Activated effector memory CD4-positive, alpha-beta T cell treated with anti-CD3 and anti-CD28 coated beads, Interleukin-2, amount 50 U/mL, for 16 hours (primary cell): Measurements from ENCODE around the gene FCGR3A.
"Not testable (repeated sequence)": the region's sequence is repeated elsewhere in the genome, so short reads cannot be mapped to it uniquely, and the experiment has no call there.

ENCODE experiments used
- DNase-seq: peaks from one replicate; pipeline ENCODE4 v3.0.0-alpha.2; 2020

FCGR3A gene

DNA sequence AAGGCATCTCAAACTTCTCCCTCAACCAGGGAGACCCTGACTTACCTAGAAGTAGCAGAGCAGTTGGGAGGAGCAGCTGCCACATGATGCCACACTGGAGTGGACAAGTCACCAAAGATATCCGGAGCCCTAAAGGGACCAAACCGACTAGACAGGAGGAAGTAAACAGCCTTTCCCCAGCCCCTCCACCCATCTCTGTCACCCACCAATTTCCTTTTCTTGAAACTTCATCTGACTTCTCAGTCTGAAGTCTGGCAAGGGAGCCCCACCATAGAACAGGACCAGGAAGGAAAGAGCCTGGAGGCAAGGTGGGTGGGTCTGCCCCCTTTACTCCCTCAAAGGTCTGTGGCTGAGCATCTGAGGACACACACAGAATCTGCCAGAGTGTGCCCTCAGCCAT is at the start of gene FCGR3A:
FCGR3A (minus strand) TSS at position 167 of the 400 bp plus-strand sequence; CDS start at position 85, 82 bp downstream.
- DNase-seq, result no peak

DNA sequence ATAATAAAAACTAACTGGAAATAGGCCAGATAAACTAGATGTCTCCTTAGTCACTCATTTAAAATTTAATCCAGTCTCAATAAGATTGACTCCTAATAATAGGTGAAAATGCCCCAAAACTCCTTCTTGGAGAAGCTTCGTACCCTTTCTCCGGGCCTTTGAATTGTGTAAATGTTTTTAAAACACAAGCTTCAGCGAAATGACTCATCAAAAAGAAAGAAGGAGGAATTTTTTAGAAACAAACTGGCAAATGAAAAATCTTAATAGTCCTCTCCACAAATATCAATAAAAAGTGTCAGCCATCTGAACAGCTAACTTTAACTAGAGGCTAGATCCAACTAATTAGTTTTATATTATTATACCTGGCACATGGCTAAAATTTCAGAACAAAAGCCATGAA is 47.5 kb upstream of the FCGR3A start:
- not testable (repeated sequence) for DNase-seq

DNA sequence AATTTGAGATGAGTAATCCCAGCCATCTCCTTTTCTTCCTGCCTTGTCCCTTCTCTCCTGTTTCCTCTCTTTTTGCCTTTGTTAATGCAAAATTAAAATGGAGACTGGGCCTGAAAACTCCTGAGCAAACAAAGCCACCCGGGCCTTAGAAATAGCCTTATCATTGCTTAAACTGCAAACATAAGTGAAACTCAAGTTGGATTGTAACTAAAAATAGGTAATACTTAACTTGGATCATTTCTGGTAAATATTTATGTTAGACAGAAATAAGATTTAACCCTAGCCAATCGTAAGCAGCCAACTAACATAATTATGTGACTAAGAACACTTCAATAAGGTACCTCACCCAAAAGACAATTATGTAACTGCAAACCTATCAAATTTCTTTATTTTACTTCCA is 46.0 kb upstream of the FCGR3A start:
- not testable (repeated sequence) for DNase-seq

- DNase-seq, result not testable (repeated sequence)
These were observed 45.6 kb upstream of the FCGR3A start for GRCh38 chr1:161595173-161595572.

- DNase-seq, result not testable (repeated sequence)
These were observed 44.8 kb upstream of the FCGR3A start for GRCh38 chr1:161594269-161594984.

DNA sequence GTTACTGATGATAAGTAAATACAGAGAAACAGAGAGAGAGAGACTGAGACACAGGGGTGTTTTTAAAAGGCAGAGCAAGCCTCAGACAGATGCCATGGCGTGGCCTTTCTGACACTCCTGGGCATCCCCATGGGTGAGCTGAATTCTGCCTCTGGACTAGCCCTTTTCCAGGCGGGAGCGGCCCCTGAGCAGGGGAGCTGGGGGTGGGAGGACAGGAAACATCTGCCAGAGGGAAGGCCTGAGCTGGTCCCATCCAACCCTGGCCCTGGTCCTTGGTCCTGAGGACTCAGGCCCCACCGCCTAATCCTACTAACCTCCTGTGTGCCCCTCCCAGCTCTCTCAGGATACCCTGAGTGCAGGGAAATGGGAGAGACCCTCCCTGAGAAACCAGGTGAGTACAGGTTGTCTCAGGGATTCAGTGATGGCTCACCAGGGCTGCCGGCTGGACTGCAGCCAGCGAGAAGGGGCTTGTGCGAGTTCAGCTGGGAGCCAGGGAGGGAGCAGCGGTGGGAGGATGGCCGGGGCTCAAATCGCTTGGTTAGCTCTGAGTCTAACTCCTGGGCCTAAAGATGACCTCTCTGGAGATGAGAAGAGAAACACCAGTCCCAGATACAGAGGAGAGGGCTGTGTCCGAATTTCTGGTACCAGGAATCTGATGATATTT is 43.6 kb upstream of the FCGR3A start:
- DNase-seq, result not testable (repeated sequence)

DNA sequence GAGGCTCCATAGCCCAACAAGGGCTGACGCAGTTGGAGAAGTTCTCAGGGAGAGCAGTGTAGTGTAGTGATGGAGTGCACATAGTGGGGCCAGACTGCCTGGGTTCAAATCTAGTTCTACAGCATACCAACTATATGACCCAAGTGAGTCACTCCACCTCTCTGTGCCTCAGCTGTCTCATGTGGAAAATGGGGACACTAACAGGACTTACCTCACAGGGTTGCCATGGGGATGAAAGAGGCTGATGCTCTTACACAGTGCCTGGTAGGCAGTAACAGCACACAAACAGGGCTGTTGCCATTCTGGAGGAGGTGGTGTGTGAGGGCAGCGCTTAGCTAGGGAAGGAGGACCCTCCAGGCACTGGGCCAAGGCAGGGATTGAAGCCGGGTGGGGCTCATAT is 43.0 kb upstream of the FCGR3A start:
- not testable (repeated sequence) for DNase-seq

- not testable (repeated sequence) for DNase-seq
These were observed 40.3 kb upstream of the FCGR3A start for GRCh38 chr1:161589920-161590319.

GRCh38 chr1:161589365-161589764 is 39.7 kb upstream of the FCGR3A start:
- DNase-seq, result not testable (repeated sequence)

DNA sequence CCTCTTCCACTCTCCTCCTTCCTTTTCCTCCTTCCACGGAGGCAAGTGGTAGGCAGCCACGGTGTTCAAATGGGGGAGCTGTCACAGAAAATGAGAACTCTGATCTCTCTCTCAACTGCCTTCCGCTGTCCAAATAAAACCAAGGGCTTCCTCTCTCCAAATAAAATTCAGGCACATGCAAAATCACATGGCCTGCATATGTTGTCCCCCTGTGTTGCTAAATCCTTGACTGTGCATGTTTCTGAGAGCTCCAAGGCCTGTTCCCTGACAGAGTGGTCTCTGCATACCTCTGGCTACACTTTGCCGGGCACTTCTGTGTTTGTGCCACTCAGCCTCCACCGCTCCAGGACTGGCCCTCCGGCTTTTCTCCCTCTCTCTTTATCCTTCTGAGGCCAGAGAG is 39.0 kb upstream of the FCGR3A start:
- not testable (repeated sequence) for DNase-seq

GRCh38 chr1:161582882-161583281 is 33.3 kb upstream of the FCGR3A start:
- DNase-seq, result not testable (repeated sequence)

- DNase-seq, result not testable (repeated sequence)
These were observed 31.4 kb upstream of the FCGR3A start for GRCh38 chr1:161580879-161581537.

DNA sequence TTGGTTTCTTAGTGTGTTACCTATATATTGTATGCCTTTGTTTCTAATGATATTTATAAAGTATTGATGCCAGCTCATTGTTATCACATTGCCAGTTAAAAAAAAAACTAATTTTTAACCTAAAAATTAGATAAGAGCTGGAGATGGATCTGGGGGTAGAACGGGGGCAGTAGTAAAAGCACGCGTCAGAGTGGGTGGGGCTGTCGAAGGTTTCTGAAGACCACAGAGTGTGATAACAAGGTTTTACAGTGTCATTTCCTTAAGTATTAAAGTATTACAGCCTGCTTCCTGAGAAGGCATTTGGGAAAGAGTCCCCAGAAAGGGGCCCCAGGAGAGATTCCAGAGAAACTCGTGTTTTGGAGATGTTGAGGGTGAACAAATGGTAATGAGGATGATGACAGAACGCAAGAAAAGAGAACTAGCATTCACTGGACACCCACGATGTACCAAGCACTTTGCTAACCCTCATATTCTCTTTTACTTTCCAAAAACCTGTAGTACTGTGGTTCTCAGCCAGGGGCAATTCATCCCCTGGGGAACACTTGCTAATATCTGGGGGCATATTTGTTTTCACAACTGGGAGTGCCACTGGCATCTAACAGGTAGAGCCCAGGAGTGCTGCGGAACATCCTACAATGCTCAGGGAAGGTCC is 30.4 kb upstream of the FCGR3A start:
- not testable (repeated sequence) for DNase-seq

DNA sequence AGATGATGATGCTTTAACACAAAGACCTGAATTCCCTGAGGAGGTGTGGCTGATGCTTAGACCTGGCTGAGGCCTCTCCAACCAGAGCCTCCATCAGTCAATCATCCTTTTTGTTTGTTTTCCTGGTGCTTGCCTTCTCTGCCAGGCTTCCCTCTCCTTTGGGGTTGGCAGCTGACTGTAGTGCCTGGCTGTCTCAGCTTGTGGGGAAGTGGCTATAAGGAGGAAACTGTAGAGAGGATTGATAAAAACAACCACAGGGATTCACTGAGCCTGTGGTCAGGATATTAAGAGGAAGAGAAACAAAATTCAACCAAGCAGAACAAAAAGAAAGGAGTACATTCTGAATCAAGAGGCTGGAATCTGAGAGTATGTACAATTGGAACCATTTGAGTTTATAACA is 27.1 kb upstream of the FCGR3A start:
- not testable (repeated sequence) for DNase-seq

- not testable (repeated sequence) for DNase-seq
These were observed 22.1 kb upstream of the FCGR3A start for GRCh38 chr1:161571703-161572102.

DNA sequence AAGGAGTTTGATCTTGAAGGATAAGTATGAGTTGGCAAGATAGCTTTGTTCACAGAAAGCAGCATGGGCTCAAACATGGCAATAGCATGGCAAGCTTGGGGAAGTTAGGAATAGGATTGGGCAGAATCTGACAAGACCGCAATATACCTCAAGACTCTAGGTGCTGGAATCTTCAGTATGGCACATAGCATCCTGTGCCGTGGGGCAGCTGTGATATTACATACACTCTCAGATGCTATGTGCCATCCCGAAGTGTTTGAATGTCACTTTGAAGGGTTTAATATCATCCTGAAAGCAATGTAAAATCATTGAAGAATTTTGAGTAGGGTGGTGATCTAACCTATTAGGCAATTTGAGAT is 17.0 kb upstream of the FCGR3A start:
- DNase-seq, result not testable (repeated sequence)

GRCh38 chr1:161563522-161563921 is 13.9 kb upstream of the FCGR3A start:
- not testable (repeated sequence) for DNase-seq

- DNase-seq, result not testable (repeated sequence)
These were observed 12.8 kb upstream of the FCGR3A start for GRCh38 chr1:161562441-161562840.

DNA sequence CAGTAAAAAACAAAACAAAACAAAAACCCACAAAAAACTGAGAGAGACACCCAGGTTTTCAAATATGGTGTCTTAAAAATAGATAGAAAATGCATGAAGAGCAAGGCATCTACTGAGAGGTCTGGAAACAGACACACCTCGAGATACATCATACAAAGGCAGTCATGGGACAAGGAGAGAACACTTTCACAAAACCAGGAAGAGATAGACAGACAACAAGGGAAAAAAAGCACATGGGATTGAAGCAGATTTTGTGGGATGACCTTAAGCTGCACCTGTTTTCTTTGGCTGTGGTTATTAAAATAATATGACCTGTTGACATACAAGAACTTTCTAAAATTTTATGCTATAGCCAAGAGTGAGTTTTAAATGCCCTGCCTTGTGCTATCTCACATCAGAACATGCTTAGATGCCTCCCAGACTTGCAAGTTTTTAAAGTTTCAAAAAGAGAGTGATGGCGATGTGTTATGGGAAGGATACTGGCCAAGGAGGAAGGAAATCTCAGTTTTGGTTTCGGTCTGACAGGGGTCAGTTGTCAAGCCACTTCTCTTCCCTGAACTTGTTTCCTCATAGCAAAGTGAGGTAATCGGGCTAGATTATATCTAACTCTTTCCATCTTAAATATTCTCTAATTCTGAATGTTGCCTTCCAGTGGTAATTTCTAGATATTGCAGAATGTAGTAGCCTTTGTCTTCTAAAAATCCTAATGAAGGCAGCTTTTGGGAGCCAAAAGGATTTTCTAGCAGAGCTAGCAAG is 11.5 kb upstream of the FCGR3A start:
- DNase-seq, result not testable (repeated sequence)

DNA sequence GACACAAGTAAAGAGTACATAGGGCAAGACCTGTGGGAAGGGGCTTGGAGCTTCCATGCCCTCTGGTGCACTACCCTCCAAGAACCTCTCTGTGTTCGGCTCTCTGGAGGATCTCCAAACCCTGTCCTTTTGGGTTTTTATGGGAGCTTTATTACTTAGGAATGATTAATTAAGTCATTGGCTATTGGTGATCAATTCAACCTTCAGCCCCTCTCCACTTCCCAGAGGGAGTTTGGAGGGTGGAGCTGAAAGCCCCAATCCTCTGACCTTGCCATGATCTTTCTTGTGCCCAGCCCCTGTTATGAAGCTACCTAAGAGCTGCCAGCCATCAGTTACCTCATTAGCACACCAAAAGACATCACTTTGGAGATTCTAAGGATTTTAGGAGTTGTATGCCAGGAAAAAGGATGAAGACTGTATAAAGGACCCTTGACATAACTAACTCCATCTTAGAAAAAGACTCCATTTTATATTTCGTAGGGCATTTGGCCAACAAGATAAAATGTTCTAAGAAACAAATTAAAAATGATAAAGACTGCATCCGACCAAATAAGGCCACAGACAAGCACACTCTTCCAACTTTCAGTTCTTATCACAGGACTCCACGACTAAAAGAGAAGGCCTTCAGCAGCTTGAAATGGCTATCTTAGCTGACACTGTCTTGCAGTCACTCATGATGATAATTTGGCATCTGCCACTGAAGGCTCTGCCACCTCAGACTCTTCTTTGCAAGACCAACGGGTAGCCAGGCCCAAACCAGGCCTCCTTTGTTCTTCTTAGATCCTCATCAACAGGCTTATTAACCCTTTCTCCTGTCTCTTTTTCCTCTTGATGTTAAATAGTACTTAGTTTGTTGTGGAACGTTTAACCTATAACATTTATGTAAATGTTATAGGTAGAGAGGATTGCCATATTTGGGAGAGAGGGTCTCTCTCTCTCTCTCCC is 8.2 kb upstream of the FCGR3A start:
- DNase-seq, result not testable (repeated sequence)

GRCh38 chr1:161556990-161557389 is 7.4 kb upstream of the FCGR3A start:
- DNase-seq, result not testable (repeated sequence)
